ENCODE results near the gene CDK5RAP2. TPM values are rescaled to one million over a fixed set of nuclear protein-coding genes. Genes with fewer than 3 reads are reported as not detected.
A peak's percentile ranks its signal among the peaks of the same experiment; 100 is the strongest.

Gene CDK5RAP2
- total RNA-seq, 1 experiment from 2014 or later: 56.4 TPM

DNA sequence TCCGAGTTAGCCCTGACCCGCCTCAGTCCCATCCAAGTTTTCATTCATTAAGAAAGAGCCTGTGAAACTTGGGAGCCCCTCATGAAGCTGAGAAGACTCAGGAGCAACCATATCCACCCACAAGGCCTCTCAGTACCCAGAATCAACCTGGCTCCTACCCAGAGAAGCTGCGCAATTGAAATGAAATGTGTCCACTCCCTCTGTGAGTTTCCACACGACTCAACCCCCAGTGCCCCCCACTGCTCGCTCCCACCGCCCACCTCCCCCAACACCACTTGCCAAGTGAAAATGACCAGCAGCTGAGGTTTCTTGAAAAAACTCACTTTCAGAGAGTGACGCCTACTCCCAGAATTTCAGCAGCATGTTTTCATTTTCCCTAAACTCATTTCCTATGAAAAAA lies 104.6 kb downstream of the CDK5RAP2 start:
- peaks cover 2 to 6% of the 10 kb centered on the region in 2 experiments; a peak in 2 of 4 replicates for H3K4me1 Mint-ChIP-seq

More for the DNA sequence above, 104.6 kb downstream of the CDK5RAP2 start:
- Histone ChIP-seq H3K14ac (ENCODE audit: insufficient read depth, low read length) (no peak overlapping the region), H3K79me1 (ENCODE audit: insufficient read depth, low read depth, low read length, poor library complexity, severe bottlenecking) (no peaks in the 10 kb centered on the region), H3K27me3 (ENCODE audit: insufficient read depth, low read length) (no peaks in the 10 kb centered on the region), H3K23ac (ENCODE audit: insufficient read length, low read depth, low read length) (no peak overlapping the region), H4K20me1 (ENCODE audit: control insufficient read depth, insufficient read depth, insufficient read length) (no peaks in the 10 kb centered on the region), H4K91ac (ENCODE audit: insufficient read length, low read depth, low read length) (no peak overlapping the region), H3K18ac (ENCODE audit: insufficient read length, low read depth, low read length) (no peak overlapping the region), H3K4me2 (ENCODE audit: insufficient read depth, insufficient read length, low read length) (no peak overlapping the region), H2BK120ac (ENCODE audit: low read depth, low read length, poor library complexity, severe bottlenecking) (no peak overlapping the region), H3K9ac (ENCODE audit: extremely low read depth, insufficient read length, low read length) (no peak overlapping the region), H3K27ac (ENCODE audit: insufficient read length, low read depth, low read length) (no peak overlapping the region), H2AK5ac (ENCODE audit: insufficient read length, low read length) (no peak overlapping the region), H2BK15ac (ENCODE audit: low read depth, low read length) (no peak overlapping the region), H3K23me2 (ENCODE audit: insufficient read length, low read depth, low read length, poor library complexity, severe bottlenecking) (no peaks in the 10 kb centered on the region), H3T11ph (ENCODE audit: low read length) (no peak overlapping the region), H4K5ac (ENCODE audit: insufficient read length, low read depth, low read length) (no peak overlapping the region), H3K9me3 (ENCODE audit: control insufficient read depth, low read depth, low read length) (no peaks in the 10 kb centered on the region), H2BK12ac (ENCODE audit: insufficient read length, low read depth, low read length) (no peak overlapping the region), H4K8ac (replicated peaks; ENCODE audit: insufficient read length, low read depth, low read length) (no peak overlapping the region), H2BK20ac (ENCODE audit: low read depth, low read length, poor library complexity, severe bottlenecking) (no peak overlapping the region), H3K79me2 (ENCODE audit: insufficient read depth, low read length) (no peaks in the 10 kb centered on the region), H3K4me1 (ENCODE audit: insufficient read depth, low read length) (no peaks in the 10 kb centered on the region), H3K4ac (ENCODE audit: low read depth, low read length) (no peak overlapping the region), H2BK5ac (ENCODE audit: insufficient read length, low read length) (no peak overlapping the region), H3K56ac (ENCODE audit: insufficient read length, low read depth, low read length) (no peak overlapping the region), H2AFZ (ENCODE audit: low read length) (no peak overlapping the region)
- H3K4me3 Mint-ChIP-seq: no peak overlapping the region
- peaks cover 13 to 56% (median 50%) of the 10 kb centered on the region in 3 experiments; a peak in 6 of 7 replicates for H3K36me3 Mint-ChIP-seq (ENCODE audit: insufficient read depth in 1 of 3, low read depth in 3 of 3)
- TF ChIP-seq, protein P1, sequence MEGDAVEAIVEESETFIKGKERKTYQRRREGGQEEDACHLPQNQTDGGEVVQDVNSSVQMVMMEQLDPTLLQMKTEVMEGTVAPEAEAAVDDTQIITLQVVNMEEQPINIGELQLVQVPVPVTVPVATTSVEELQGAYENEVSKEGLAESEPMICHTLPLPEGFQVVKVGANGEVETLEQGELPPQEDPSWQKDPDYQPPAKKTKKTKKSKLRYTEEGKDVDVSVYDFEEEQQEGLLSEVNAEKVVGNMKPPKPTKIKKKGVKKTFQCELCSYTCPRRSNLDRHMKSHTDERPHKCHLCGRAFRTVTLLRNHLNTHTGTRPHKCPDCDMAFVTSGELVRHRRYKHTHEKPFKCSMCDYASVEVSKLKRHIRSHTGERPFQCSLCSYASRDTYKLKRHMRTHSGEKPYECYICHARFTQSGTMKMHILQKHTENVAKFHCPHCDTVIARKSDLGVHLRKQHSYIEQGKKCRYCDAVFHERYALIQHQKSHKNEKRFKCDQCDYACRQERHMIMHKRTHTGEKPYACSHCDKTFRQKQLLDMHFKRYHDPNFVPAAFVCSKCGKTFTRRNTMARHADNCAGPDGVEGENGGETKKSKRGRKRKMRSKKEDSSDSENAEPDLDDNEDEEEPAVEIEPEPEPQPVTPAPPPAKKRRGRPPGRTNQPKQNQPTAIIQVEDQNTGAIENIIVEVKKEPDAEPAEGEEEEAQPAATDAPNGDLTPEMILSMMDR (conservative IDR thresholded peaks at IDR 0.05): no peak
- no peak for DNase-seq
- no CpG with 5 or more reads among the region's 7 CpGs for WGBS (ENCODE audit: extremely low coverage, insufficient read length, low lambda C conversion rate)
- peak overlapping the region in 2 of 3 experiments; percentile 57 to 78; a peak in 3 of 7 replicates for H3K27ac Mint-ChIP-seq
- no peaks in the 10 kb centered on the region for H3K9me3 Mint-ChIP-seq
- H3K27me3 Mint-ChIP-seq (ENCODE audit: low read depth): no peaks in the 10 kb centered on the region

Measured in H9 (cell line).